NCI-H128 (cell line): Measurements from ENCODE around the gene DUS3L.

Source experiments
- DNase-seq: peaks from one replicate; lab custom pipeline; 2025; ENCODE audit not compliant: unreplicated experiment; lab: John Stamatoyannopoulos, UW

DUS3L gene, protein sequence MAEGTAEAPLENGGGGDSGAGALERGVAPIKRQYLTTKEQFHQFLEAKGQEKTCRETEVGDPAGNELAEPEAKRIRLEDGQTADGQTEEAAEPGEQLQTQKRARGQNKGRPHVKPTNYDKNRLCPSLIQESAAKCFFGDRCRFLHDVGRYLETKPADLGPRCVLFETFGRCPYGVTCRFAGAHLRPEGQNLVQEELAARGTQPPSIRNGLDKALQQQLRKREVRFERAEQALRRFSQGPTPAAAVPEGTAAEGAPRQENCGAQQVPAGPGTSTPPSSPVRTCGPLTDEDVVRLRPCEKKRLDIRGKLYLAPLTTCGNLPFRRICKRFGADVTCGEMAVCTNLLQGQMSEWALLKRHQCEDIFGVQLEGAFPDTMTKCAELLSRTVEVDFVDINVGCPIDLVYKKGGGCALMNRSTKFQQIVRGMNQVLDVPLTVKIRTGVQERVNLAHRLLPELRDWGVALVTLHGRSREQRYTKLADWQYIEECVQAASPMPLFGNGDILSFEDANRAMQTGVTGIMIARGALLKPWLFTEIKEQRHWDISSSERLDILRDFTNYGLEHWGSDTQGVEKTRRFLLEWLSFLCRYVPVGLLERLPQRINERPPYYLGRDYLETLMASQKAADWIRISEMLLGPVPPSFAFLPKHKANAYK

DNA sequence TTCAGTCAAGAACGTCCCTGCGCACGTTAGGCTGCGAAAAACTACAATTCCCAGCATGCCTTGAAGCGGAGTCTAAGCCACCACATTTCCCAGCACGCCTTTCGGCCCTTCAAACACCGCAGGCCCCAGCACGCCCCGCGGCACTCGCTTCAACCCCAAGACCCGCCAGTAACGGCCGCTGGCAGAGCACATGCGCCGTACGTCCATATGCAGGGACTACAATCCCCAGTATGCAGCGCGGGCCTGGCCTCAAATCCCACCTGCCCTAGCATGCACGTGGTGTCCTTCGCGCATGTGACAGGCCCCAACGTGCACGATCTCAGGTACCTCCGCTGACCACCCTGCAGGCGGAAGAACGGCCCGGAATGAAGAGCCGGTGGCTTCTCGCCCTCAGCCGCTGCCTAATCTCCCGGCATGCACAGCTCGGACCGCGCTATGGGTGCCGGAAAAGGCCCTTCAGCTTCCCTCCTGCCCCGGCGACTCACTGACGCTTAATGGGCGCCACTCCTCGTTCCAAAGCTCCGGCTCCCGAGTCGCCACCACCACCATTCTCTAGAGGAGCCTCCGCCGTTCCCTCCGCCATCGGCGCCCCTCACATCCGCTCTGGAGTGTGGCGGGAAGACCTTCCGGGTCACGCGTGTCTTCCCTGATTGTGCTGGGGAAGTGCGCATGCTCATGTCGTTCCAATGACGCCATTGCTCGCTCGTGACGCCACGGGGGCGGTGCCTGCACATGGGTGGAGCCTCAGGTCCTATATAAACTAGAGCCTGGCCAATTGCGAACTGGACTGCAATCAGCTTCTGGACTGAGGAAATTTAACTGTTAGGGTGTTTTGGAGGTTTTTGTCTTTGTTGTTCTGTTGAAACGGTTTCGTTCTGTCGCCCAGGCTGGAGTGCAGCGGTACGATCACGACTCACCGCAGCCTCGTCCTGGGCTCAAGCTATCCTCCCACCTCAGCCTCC is at the start of gene DUS3L:
TSS of gene DUS3L (minus strand) at position 605 of the 962 bp plus-strand sequence. CDS start at position 583, 22 bp downstream.
- DNase-seq = peak; percentile 93

GRCh38 chr19:5839065-5840017 is 48.4 kb upstream of the DUS3L start, which contains the start of gene FUT6:
Gene FUT6, minus strand, starts transcription at chr19:5839702. Its CDS starts 7,135 bp downstream, at chr19:5832567.
- DNase-seq = no peak

GRCh38 chr19:5838353-5839064 is 47.5 kb upstream of the DUS3L start:
- no peak for DNase-seq

DNA sequence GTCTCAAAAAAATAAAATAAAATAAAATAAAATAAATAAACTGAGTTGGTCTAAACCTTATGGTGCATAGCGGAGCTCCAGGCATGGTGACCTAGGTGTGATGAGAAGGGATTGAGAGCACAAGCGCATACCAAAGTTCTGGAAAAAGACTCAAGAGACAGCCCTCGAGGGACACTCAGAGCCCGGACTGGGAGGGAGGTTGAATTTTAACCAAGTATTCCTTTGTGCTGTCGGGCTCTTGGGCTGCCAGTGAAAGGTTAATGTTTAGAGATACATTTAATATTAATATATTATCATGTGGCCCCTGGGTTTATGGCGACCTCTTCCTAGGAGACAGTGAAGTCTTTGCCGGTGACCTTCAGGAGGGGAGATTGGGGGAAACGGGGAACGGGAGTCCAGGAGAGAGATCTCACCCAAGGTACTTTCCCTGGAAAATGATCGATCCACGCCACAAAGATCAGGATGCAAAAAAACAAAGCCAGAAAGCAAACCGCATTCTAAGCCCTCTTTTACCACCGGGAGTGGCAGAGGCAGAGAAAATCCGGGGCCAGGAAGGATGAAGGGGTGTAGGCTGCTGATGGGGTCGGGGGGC is 46.9 kb upstream of the DUS3L start:
- no peak for DNase-seq

- DNase-seq = no peak
Observed at GRCh38 chr19:5832527-5833216, 41.7 kb upstream of the DUS3L start.

DNA sequence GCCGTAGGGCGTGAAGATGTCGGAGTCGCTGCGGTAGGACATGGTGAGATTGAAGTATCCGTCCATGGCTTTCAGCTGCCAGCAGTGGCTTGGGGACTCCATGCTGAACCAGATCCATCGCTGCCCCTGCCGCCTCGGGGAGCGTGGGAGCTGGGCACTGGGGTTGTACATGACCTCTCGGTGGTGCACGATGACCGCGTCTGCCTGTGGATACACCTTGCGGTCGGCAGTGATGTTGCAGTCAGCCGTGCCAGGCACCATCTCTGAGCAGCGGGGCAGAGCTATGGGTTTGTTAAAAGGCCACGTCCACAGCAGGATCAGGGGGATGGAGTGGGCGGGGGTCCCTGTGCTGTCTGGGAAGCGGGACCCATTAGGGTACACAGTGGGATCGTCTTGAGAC is 41.1 kb upstream of the DUS3L start:
- DNase-seq = no peak

GRCh38 chr19:5831159-5831558 is 40.2 kb upstream of the DUS3L start:
- DNase-seq = no peak

DNA sequence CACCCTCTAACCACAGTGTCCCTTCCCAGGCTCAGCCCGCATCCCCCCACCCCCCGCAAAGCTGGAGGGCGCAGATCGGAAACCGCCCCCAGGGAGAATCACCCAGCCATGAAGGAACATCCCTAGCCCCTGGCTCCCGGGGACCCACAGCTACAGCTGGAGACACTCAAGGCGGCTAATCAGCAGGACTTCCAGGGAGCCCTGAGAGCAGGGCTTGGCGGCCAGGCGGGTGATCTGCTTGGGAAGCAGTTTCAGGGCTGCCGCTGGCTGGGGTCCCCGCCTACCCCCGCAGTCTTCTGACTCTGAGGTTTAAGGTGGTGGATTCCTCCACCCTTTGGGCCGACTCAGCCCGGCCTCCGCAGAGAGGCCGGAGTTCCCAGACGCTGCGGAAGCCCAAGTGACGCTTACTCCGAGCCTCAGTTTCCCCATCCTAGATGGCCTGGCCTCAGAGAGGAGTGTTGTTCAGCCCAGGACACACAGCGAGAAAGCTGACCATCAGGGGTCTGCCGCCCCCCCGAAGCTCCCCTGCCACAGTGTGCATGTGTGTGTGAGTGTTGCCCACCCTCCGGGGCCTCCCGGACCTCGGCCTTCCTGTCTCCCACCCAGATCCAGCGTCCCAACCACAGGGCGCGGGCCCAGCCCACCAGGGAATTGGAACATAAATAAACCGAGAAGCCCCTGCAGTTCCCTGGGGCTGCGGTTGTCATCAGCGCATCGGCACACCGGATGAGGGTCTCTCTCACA is 38.8 kb upstream of the DUS3L start:
- DNase-seq = no peak

DNA sequence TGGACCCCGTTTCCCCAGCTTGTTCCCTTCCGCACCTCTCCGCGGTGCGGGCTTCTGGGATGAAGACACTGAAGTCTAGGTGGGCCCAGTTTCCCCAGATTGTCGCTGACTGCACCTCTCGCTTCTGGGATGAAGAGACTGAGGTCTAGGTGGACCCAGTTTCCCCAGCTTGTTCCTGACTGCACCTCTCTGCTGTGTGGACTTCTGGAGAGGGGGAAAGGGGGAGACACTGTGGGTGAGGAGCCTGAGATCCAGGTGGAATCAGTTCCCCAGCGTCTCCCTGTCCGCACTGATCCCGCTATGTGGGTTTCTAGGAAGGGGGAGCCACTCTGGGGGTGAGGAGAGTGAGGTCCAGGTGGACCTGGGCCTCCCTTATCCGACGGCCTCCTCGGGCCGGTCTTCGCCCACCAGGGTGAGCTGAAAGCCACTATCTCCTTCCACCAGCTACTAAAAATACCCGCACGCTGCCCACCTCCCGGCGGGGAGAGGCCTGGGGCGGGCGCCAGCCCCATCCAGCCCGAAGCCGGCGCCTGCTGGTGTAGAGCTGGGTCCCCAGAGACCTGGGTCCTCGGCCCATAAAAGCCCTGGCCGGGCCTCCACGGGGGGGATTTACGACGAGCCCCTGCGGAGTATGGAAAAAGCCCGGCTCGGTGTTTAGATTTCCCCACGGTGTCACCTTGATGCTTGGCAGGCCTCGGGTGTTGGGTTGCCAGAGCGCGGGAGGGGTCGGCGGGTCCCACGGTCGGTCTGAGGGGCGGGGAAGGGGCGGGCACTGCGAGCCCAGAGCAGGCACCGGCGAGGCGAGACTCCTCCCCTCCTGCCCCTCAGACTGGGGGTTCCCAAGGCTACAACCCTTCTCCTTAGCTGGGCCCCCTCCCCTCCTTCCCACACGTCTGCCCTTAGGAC is 38.0 kb upstream of the DUS3L start:
- peak; percentile 55 for DNase-seq

- DNase-seq = peak; percentile 94
Observed at GRCh38 chr19:5827891-5828660, 37.1 kb upstream of the DUS3L start.

GRCh38 chr19:5827342-5827890 is 36.5 kb upstream of the DUS3L start:
- DNase-seq = no peak

- peak; percentile 88 for DNase-seq
Observed at GRCh38 chr19:5826531-5827341, 35.8 kb upstream of the DUS3L start.

DNA sequence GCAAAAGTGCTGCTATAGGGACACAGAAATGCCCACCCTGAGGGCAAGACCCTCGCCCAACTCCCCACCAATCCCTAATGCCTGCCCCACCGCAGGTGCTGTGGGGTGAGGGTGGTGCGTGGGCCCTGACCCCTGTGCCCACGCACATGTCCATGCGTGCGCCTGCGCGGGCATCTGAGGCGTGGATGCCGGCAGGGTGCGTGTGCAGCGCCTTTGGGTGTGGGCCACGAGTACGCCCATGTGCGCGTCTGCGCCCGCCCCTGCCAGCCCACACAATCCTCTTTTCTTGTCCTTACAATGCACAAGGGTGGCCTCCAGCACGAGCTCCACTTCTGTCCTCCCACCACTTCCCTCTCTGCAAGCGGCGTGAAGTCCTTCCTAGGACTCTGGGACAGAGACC is 34.2 kb upstream of the DUS3L start:
- no peak for DNase-seq

DNA sequence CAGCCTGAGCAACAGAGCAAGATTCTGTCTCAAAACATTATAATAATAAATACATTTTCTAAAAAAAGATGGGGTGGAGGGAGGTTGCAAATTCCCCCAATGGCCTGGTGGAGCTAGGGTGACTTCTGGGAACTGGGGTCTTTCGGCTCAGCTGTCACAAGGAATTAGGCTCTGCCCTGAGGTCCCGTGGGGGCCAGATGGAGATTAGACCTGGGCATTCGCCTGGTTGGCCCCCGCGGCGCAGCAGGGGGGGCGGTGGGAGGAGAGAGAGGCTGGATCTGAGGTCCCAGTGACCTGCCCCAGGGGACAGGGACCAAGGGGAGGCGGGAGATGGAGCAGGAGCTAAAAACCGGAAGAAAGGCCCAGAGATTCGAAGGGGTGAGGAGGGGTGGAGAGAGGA is 33.8 kb upstream of the DUS3L start:
- no peak for DNase-seq
